ENCODE measurements around the gene AKR7A2.
"Not testable (repeated sequence)": the region's sequence is repeated elsewhere in the genome, so short reads cannot be mapped to it uniquely, and the experiment has no call there.

Gene AKR7A2

GRCh38 chr1:19307794-19308508 is 4.0 kb downstream of the AKR7A2 start:
- DNase-seq (ENCODE audit: low read depth in 1 of 2, low spot score in 1 of 2) = no peak

- DNase-seq (ENCODE audit: low read depth in 1 of 2, low spot score in 1 of 2) = no peak
Measured at GRCh38 chr1:19306941-19307340, 5.0 kb downstream of the AKR7A2 start.

GRCh38 chr1:19305880-19306279 is 6.1 kb downstream of the AKR7A2 start:
- DNase-seq (ENCODE audit: low read depth in 1 of 2, low spot score in 1 of 2) = no peak

- not testable (repeated sequence) for DNase-seq (ENCODE audit: low read depth in 1 of 2, low spot score in 1 of 2)
Measured at GRCh38 chr1:19304081-19304480, 7.9 kb downstream of the AKR7A2 start.

- DNase-seq (ENCODE audit: low read depth in 1 of 2, low spot score in 1 of 2) = no peak
Measured at GRCh38 chr1:19300211-19300610, 11.7 kb downstream of the AKR7A2 start.

- no peak for DNase-seq (ENCODE audit: low read depth in 1 of 2, low spot score in 1 of 2)
Measured at GRCh38 chr1:19294638-19295037, 17.3 kb downstream of the AKR7A2 start.

GRCh38 chr1:19289244-19289643 is 22.7 kb downstream of the AKR7A2 start:
- no peak for DNase-seq (ENCODE audit: low read depth in 1 of 2, low spot score in 1 of 2)

- peak in 1 of 2 donors; percentile 39 for DNase-seq (ENCODE audit: low read depth in 1 of 2, low spot score in 1 of 2)
Measured at GRCh38 chr1:19288324-19289241, 23.4 kb downstream of the AKR7A2 start, which contains the start of gene AKR7A3. Gene AKR7A3 (minus strand): TSS chr1:19288770. CDS start chr1:19288709, 61 bp downstream.

GRCh38 chr1:19287436-19288185 is 24.3 kb downstream of the AKR7A2 start:
- no peak for DNase-seq (ENCODE audit: low read depth in 1 of 2, low spot score in 1 of 2)

GRCh38 chr1:19285807-19286206 is 26.1 kb downstream of the AKR7A2 start:
- DNase-seq (ENCODE audit: low read depth in 1 of 2, low spot score in 1 of 2) = not testable (repeated sequence)

- DNase-seq (ENCODE audit: low read depth in 1 of 2, low spot score in 1 of 2) = not testable (repeated sequence)
Measured at GRCh38 chr1:19285366-19285765, 26.6 kb downstream of the AKR7A2 start.

GRCh38 chr1:19284881-19285280 is 27.1 kb downstream of the AKR7A2 start:
- no peak for DNase-seq (ENCODE audit: low read depth in 1 of 2, low spot score in 1 of 2)

GRCh38 chr1:19283891-19284290 is 28.1 kb downstream of the AKR7A2 start:
- no peak for DNase-seq (ENCODE audit: low read depth in 1 of 2, low spot score in 1 of 2)

GRCh38 chr1:19274636-19275035 is 37.3 kb downstream of the AKR7A2 start:
- no peak for DNase-seq (ENCODE audit: low read depth in 1 of 2, low spot score in 1 of 2)

- DNase-seq (ENCODE audit: low read depth in 1 of 2, low spot score in 1 of 2) = not testable (repeated sequence)
Measured at GRCh38 chr1:19273844-19274531, 38.0 kb downstream of the AKR7A2 start.

GRCh38 chr1:19273106-19273843 is 38.7 kb downstream of the AKR7A2 start:
- no peak for DNase-seq (ENCODE audit: low read depth in 1 of 2, low spot score in 1 of 2)

- DNase-seq (ENCODE audit: low read depth in 1 of 2, low spot score in 1 of 2) = no peak
Measured at GRCh38 chr1:19272064-19272463, 39.9 kb downstream of the AKR7A2 start.

- DNase-seq (ENCODE audit: low read depth in 1 of 2, low spot score in 1 of 2) = not testable (repeated sequence)
Measured at GRCh38 chr1:19270343-19270730, 41.6 kb downstream of the AKR7A2 start.

GRCh38 chr1:19269427-19270342 is 42.3 kb downstream of the AKR7A2 start:
- DNase-seq (ENCODE audit: low read depth in 1 of 2, low spot score in 1 of 2) = not testable (repeated sequence)
